GM12878 (cell line): ENCODE results near the gene NKIRAS1. TPM values are rescaled to one million over a fixed set of nuclear protein-coding genes. Genes with fewer than 3 reads are reported as not detected.

ENCODE experiments used
- ATAC-seq: fragments of 200-7000 bp; cut with Tn5 transposase; 3 replicates; pipeline ENCODE4 v1.9.1; 2020; ENCODE audit warnings: mild to moderate bottlenecking, moderate library complexity
- BruUV-seq: library from RNA; stranded (reverse); fragments of 400-500 nt; replicated peaks from 2 replicates; lab custom pipeline; 2021; lab: Mats Ljungman, UMichigan
- CTCF ChIA-PET: fragments of 300-600 bp; sonication (Branson Sonifier 250); formaldehyde crosslinking; extraction: SDS; loops from one replicate; lab custom pipeline; 2021; ENCODE audit warnings: inconsistent platforms; lab: Yijun Ruan, JAX
- POLR2A ChIA-PET: fragments of 350-600 bp; formaldehyde crosslinking; extraction: SDS; loops from one replicate; lab custom pipeline; 2021; ENCODE audit warnings: inconsistent platforms; lab: Charles Lee
- RAD21 ChIA-PET: fragments of 300-600 bp; sonication (Branson Sonifier 250); formaldehyde crosslinking; loops from one replicate; lab custom pipeline; 2023; ENCODE audit warnings: antibody characterized with exemption; ENCODE audit not compliant: unreplicated experiment; lab: Charles Lee
- SMC1A ChIA-PET: fragments of 300-600 bp; sonication (Branson Sonifier 250); formaldehyde crosslinking; loops from one replicate; lab custom pipeline; 2023; ENCODE audit not compliant: unreplicated experiment, uncharacterized antibody; lab: Charles Lee
- DNase-seq: peaks from one replicate; pipeline ENCODE4 v3.0.0-alpha.2; 2011; ENCODE audit warnings: low read depth, low spot score
- FAIRE-seq: peaks from 3 replicates; lab custom pipeline; 2011; peaks lifted over from hg19 to GRCh38; lab: Jason Lieb, UNC
- H2AFZ ChIP-seq: 2 replicates; pipeline ENCODE4 v1.6.0; 2011; ENCODE audit warnings: low read depth, low read length, control low read depth; ENCODE audit not compliant: control insufficient read depth
- H3K27ac ChIP-seq: 2 replicates; pipeline ENCODE4 v1.5.1; 2011; ENCODE audit warnings: control low read depth; ENCODE audit not compliant: control insufficient read depth, insufficient read depth
- H3K27me3 ChIP-seq, 2 experiments: replicated peaks in 1 of 2; 2 replicates each; pipeline versions ENCODE4 v1.6.0 to v1.6.1; 2011; ENCODE audit warnings: low read length in 1 of 2; ENCODE audit not compliant: control insufficient read depth in 2 of 2, insufficient read depth in 2 of 2
- H3K36me3 ChIP-seq, 2 experiments: 2 replicates each; pipeline ENCODE4 v1.5.1; 2011; ENCODE audit warnings: low read length in 1 of 2; ENCODE audit not compliant: control insufficient read depth in 2 of 2, insufficient read depth in 2 of 2
- H3K4me1 ChIP-seq: 2 replicates; pipeline ENCODE4 v1.6.1; 2011; ENCODE audit warnings: mild to moderate bottlenecking, low read length, moderate library complexity, mixed read lengths; ENCODE audit not compliant: control insufficient read depth, insufficient read depth
- H3K4me2 ChIP-seq: 2 replicates; pipeline ENCODE4 v1.6.0; 2011; ENCODE audit warnings: control low read depth; ENCODE audit not compliant: control insufficient read depth, insufficient read depth
- H3K4me3 ChIP-seq: fragments of 200-600 bp; sonication (generic); 2 replicates; pipeline ENCODE4 v1.5.1; 2016
- H3K79me2 ChIP-seq: 2 replicates; pipeline ENCODE4 v1.6.0; 2011; ENCODE audit warnings: low read length; ENCODE audit not compliant: control insufficient read depth, insufficient read depth
- H3K9ac ChIP-seq: 2 replicates; pipeline ENCODE4 v1.8.0; 2011; ENCODE audit warnings: low read length, control low read depth, mixed read lengths; ENCODE audit not compliant: control insufficient read depth, insufficient read depth
- H3K9me3 ChIP-seq: replicated peaks from 3 replicates; pipeline ENCODE4 v1.5.1; 2011; ENCODE audit warnings: mild to moderate bottlenecking, low read length; ENCODE audit not compliant: control insufficient read depth, insufficient read depth
- H4K20me1 ChIP-seq: 2 replicates; pipeline ENCODE4 v1.6.0; 2011; ENCODE audit not compliant: control insufficient read depth, insufficient read depth
- ASH2L ChIP-seq: fragments of 300-600, 200-600 bp; sonication (generic); IDR thresholded peaks from 2 replicates; pipeline ENCODE4 v1.6.1; 2017; ENCODE audit warnings: low read depth, mild to moderate bottlenecking, borderline replicate concordance
- FOXK2 ChIP-seq: fragments of 450-650 bp; IDR thresholded peaks from 2 replicates; pipeline ENCODE4 v1.6.1; 2017; ENCODE audit warnings: mild to moderate bottlenecking, moderate library complexity
- HDAC2 ChIP-seq: fragments of 200-600 bp; sonication (generic); IDR thresholded peaks from 2 replicates; pipeline ENCODE4 v1.6.1; 2017
- KAT2A ChIP-seq: conservative IDR thresholded peaks from 2 replicates; pipeline ENCODE4 v1.6.1; 2011; ENCODE audit warnings: low read depth, low read length; ENCODE audit not compliant: control insufficient read depth
- KDM1A ChIP-seq: fragments of 200-600 bp; sonication (generic); IDR thresholded peaks from 2 replicates; pipeline ENCODE4 v1.6.1; 2016; ENCODE audit warnings: borderline replicate concordance
- MEF2B ChIP-seq: fragments of 450-650 bp; IDR thresholded peaks from 2 replicates; pipeline ENCODE4 v1.6.1; 2018; ENCODE audit warnings: mild to moderate bottlenecking, moderate library complexity; ENCODE audit not compliant: partially characterized antibody, poor library complexity, severe bottlenecking
- NFIC ChIP-seq: IDR thresholded peaks from 2 replicates; pipeline ENCODE4 v1.6.1; 2012; ENCODE audit warnings: low read depth, mild to moderate bottlenecking, inconsistent platforms, low read length, moderate library complexity
- RUNX3 ChIP-seq: IDR thresholded peaks from 2 replicates; pipeline ENCODE4 v1.6.1; 2012; ENCODE audit warnings: low read length, inconsistent platforms
- SMAD1 ChIP-seq: fragments of 450-650 bp; IDR thresholded peaks from 2 replicates; pipeline ENCODE4 v1.6.1; 2018; ENCODE audit warnings: mild to moderate bottlenecking, low read depth; ENCODE audit not compliant: partially characterized antibody
- SPI1 ChIP-seq: IDR thresholded peaks from 2 replicates; pipeline ENCODE4 v1.6.1; 2011; ENCODE audit warnings: low read depth, mild to moderate bottlenecking, low read length, moderate library complexity, borderline replicate concordance; ENCODE audit not compliant: insufficient read depth
- STAT1 ChIP-seq: fragments of 450-650 bp; conservative IDR thresholded peaks from 2 replicates; pipeline ENCODE4 v1.6.1; 2014; ENCODE audit warnings: antibody characterized with exemption, mild to moderate bottlenecking
- TCF3 ChIP-seq: IDR thresholded peaks from 2 replicates; pipeline ENCODE4 v1.6.1; 2012; ENCODE audit warnings: low read depth, mild to moderate bottlenecking, low read length, borderline replicate concordance; ENCODE audit not compliant: insufficient read depth
- ZNF274 ChIP-seq: IDR thresholded peaks from one replicate; pipeline ENCODE4 v1.8.0; 2011; ENCODE audit not compliant: insufficient read length, insufficient read depth
- ZZZ3 ChIP-seq: IDR thresholded peaks from 2 replicates; pipeline ENCODE4 v1.6.1; 2011; ENCODE audit warnings: low read depth; ENCODE audit not compliant: control insufficient read depth, insufficient read length
- WGBS: methylation state at CpG from one replicate; pipeline ENCODE4 v1.1.6; 2016; ENCODE audit warnings: low lambda C conversion rate; ENCODE audit not compliant: insufficient replicate concordance, insufficient coverage; ENCODE audit errors: missing lambda C conversion rate; 5-methylcytosine and 5-hydroxymethylcytosine counted together
- in situ Hi-C: fragments of 300-500 bp; cut with MboI; formaldehyde crosslinking; loops from 9 replicates; pipeline ENCODE4 v1.14.3; 2018; ENCODE audit warnings: mixed read lengths
- intact Hi-C: fragments of 100-400 bp; cut with micrococcal nuclease; formaldehyde crosslinking; loops from one replicate; pipeline ENCODE4 v1.14.2; 2022; ENCODE audit not compliant: unreplicated experiment
- polyA plus RNA-seq, 11 experiments: library from polyadenylated mRNA; depleted of rRNA in 4 of 11; unstranded in 6 of 11; stranded (reverse) in 5 of 11; fragments of >200 nt; fragmentation: Nextera tagmentation in 4 of 11; fragmentation: Illumina TruSeq in 1 of 11; extraction: Ambion mirVana in 4 of 11; extraction: Trizol in 1 of 11; gene quantifications; 1 replicate in 1 of 11; 2 replicates in 10 of 11; pipeline versions ENCODE4 v1.2.1 to v1.2.3, GENCODE V29; 2011 to 2016; ENCODE audit warnings: inconsistent platforms in 2 of 11, missing spikeins in 2 of 11, low read depth in 1 of 11
- total RNA-seq, 4 experiments: library from RNA; depleted of rRNA in 3 of 4; stranded (reverse); fragments of >200 nt in 3 of 4; fragmentation: Illumina TruSeq in 1 of 4; extraction: Trizol in 1 of 4; gene quantifications; 2 replicates each; pipeline versions ENCODE4 v1.2.1 to v1.2.3, GENCODE V29; 2013 to 2021
- TF ChIP-seq, protein P1 (sequence below): fragments of 450-650 bp; IDR thresholded peaks from 2 replicates; pipeline ENCODE4 v1.6.1; 2016; ENCODE audit warnings: mild to moderate bottlenecking, moderate library complexity, borderline replicate concordance

NKIRAS1 gene
- total and polyA plus RNA-seq, 10 of the 15 experiments (the other 5 are each of a cell fraction or from before 2014, with no cell fraction given) = 7.1 to 17.9 (median 10.9) TPM

DNA sequence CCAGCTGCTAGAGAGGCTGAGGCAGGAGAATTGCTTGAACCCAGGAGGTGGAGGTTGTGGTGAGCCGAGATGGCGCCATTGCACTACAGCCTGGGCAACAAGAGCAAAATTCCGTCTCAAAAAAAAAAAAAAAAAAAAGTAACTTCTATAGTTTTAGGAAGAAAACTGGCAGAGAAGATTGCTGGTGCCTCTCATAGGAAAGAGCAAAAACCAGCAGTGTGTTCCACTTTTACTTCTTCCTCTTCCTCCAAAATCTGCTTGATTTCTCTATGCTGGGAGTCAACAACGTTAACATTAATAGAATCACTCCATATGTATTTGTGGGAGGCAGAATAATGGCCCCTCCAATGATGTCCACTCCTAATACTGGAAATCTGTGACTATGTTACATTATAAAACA is 15.8 kb upstream of the NKIRAS1 start:
- FAIRE-seq (no peak), ATAC-seq (no peak), DNase-seq (no peak)
- H3K9ac ChIP-seq = no peak overlapping the region
- no peaks in the 10 kb centered on the region for H3K4me1 ChIP-seq
- no peak overlapping the region for H3K4me3 ChIP-seq
- intact Hi-C loops = no loop called here
- H2AFZ ChIP-seq = no peak overlapping the region
- no peak overlapping the region for H3K4me2 ChIP-seq
- TF ChIP-seq KAT2A = no peak
- TF ChIP-seq, protein P1, sequence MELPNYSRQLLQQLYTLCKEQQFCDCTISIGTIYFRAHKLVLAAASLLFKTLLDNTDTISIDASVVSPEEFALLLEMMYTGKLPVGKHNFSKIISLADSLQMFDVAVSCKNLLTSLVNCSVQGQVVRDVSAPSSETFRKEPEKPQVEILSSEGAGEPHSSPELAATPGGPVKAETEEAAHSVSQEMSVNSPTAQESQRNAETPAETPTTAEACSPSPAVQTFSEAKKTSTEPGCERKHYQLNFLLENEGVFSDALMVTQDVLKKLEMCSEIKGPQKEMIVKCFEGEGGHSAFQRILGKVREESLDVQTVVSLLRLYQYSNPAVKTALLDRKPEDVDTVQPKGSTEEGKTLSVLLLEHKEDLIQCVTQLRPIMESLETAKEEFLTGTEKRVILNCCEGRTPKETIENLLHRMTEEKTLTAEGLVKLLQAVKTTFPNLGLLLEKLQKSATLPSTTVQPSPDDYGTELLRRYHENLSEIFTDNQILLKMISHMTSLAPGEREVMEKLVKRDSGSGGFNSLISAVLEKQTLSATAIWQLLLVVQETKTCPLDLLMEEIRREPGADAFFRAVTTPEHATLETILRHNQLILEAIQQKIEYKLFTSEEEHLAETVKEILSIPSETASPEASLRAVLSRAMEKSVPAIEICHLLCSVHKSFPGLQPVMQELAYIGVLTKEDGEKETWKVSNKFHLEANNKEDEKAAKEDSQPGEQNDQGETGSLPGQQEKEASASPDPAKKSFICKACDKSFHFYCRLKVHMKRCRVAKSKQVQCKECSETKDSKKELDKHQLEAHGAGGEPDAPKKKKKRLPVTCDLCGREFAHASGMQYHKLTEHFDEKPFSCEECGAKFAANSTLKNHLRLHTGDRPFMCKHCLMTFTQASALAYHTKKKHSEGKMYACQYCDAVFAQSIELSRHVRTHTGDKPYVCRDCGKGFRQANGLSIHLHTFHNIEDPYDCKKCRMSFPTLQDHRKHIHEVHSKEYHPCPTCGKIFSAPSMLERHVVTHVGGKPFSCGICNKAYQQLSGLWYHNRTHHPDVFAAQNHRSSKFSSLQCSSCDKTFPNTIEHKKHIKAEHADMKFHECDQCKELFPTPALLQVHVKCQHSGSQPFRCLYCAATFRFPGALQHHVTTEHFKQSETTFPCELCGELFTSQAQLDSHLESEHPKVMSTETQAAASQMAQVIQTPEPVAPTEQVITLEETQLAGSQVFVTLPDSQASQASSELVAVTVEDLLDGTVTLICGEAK = no peak
- TF ChIP-seq HDAC2 = no peak
- no peak for TF ChIP-seq ZZZ3
- TF ChIP-seq RUNX3 = no peak
- TF ChIP-seq ASH2L = no peak
- TF ChIP-seq TCF3 = no peak
- no peak for TF ChIP-seq FOXK2
- no peak for TF ChIP-seq KDM1A
- TF ChIP-seq SMAD1 = no peak
- no peak for TF ChIP-seq STAT1
- no peak for TF ChIP-seq SPI1
- TF ChIP-seq ZNF274 = no peak
- TF ChIP-seq NFIC = no peak
- TF ChIP-seq MEF2B = no peak
- no peaks in the 10 kb centered on the region for H3K27me3 ChIP-seq
- BruUV-seq = no TSS peak
- no peaks in the 10 kb centered on the region for H3K36me3 ChIP-seq
- in situ Hi-C loops = loop anchor here (25.0 kb wide), 1 partner anchor 1855 kb away; the partner anchor contains the start of genes NGLY1 and OXSM
- POLR2A ChIA-PET = interaction anchor here (0.7 kb wide), 1 partner anchor 9 kb away, joined by 3 read pairs; no protein-coding TSS in a partner anchor
- RAD21 ChIA-PET = no interaction called here
- no peaks in the 10 kb centered on the region for H3K79me2 ChIP-seq
- no peak overlapping the region for H3K27ac ChIP-seq
- CTCF ChIA-PET = no interaction called here
- SMC1A ChIA-PET = no interaction called here
- no peaks in the 10 kb centered on the region for H3K9me3 ChIP-seq
- H4K20me1 ChIP-seq = no peaks in the 10 kb centered on the region
- 53% methylated on average over 3 of the region's 4 CpGs for WGBS
